ENCODE results near the gene PSMA8. TPM values are rescaled to one million over a fixed set of nuclear protein-coding genes. Genes with fewer than 3 reads are reported as not detected.
A peak's percentile ranks its signal among the peaks of the same experiment; 100 is the strongest.

The PSMA8 gene
- polyA plus RNA-seq, 1 of the 3 experiments (the other 2 are of a cell fraction), result not detected

DNA sequence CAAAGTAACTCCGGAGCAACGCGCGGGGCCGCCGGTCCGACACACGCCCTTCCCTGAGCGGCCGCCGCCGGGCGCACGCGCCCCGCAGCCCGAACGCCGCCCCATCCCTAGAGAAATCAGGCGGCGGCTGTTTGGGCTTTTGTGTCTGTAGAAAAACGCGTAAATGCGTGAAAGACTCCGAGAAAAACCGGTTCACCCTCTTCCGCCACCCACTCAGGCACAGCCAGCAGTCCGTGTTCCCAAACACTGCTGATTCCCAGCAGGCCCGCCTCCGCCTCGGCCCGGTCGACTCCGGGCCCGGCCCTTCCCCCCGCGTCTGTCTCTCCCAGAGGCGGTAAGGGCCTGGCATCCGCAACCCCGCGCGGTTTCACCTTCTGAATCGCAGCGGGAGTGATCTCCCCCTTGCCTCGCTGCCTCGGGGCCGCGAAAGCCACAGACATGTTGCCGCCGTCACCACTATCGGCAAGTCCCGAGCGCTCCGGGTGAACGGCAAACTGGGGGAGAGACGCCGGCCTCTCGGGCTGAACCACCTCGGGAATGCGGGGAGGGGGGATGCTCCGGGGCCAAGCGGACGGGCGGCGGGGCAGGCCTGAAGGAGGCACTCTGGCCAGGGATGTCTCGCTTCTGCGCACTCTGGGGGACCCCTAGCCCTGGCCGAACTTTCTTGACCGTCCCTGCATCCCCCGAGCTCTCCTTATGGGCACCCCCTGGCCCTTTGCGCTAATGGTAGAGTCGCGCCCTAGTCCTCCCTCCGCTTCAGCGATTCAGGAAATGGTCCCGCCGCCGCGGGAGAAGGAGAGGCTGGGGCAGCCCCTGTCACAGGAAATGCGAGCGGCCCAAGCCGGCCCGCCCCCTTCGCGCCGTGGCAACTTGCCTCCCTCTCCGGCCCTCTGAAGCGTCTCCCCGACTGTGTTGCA is 43.3 kb upstream of the PSMA8 start, which contains the start of gene SS18 (continued):
- 0 out of 2 replicates have a peak, but pooled peaks have one; percentile 54 for TF ChIP-seq REST (IDR thresholded peaks at IDR 0.05; ENCODE audit: low read depth, low read length)
- TF ChIP-seq FOSL2 (IDR thresholded peaks at IDR 0.05; ENCODE audit: borderline replicate concordance, low read depth), result no peak; the same call in 1 of the 2 replicates
- TF ChIP-seq GABPA (IDR thresholded peaks at IDR 0.05; ENCODE audit: low read depth), result peak; percentile 69
- no peak; the same call in 1 of the 2 replicates for TF ChIP-seq NFIC (IDR thresholded peaks at IDR 0.05; ENCODE audit: borderline replicate concordance)
- TF ChIP-seq YY1 (IDR thresholded peaks at IDR 0.05; ENCODE audit: low read depth), result peak; percentile 69
- no peak for TF ChIP-seq RFX5 (IDR thresholded peaks at IDR 0.05; ENCODE audit: low read length)
- TF ChIP-seq MXI1 (IDR thresholded peaks at IDR 0.05; ENCODE audit: low read depth, low read length), result peak; percentile 76
- TF ChIP-seq FOXJ3 (CRISPR knock-in tag; IDR thresholded peaks at IDR 0.05), result no peak
- TF ChIP-seq NRF1 (IDR thresholded peaks at IDR 0.05; ENCODE audit: low read depth, low read length), result peak; percentile 64
- TF ChIP-seq MEF2A (IDR thresholded peaks at IDR 0.05; ENCODE audit: borderline replicate concordance, low read depth), result no peak
- no peak for TF ChIP-seq RCOR1 (IDR thresholded peaks at IDR 0.05; ENCODE audit: low read length)

- no peaks in the 10 kb centered on the region for H3K9me2 ChIP-seq
- ChIA-PET CTCF (interaction anchor here (0.6 to 1.4 kb wide), 3 partner anchors 15 to 30 kb away, joined by 3 read pairs; no protein-coding TSS in a partner anchor), POLR2A (interaction anchor here (1.1 kb wide), 1 partner anchor 135 kb away, joined by 4 read pairs; the partner anchor contains the start of gene TAF4B)
- H3K27me3 ChIP-seq (ENCODE audit: insufficient read depth), result no peaks in the 10 kb centered on the region
- H2AFZ ChIP-seq (ENCODE audit: low read depth), result peak overlapping the region; percentile 88
- peaks cover 0 to 10% of the 10 kb centered on the region in 2 experiments; a peak in 1 of 4 replicates for H3K4me1 ChIP-seq (ENCODE audit: control insufficient read depth in 1 of 2, insufficient read depth in 2 of 2, low read depth in 1 of 2, low read length in 1 of 2)
- peaks cover 34% of the 10 kb centered on the region for H4K20me1 ChIP-seq (ENCODE audit: insufficient read depth)
- H3K27ac ChIP-seq (ENCODE audit: low read depth in 2 of 2, low read length in 1 of 2), result peak overlapping the region; percentile 97 to 99
- H3K4me2 ChIP-seq, result peak overlapping the region; percentile 75
- DNase-seq, result no peak
- TF ChIP-seq NFIC (IDR thresholded peaks at IDR 0.05; ENCODE audit: borderline replicate concordance), result no peak
- no peak for TF ChIP-seq GABPA (IDR thresholded peaks at IDR 0.05; ENCODE audit: low read depth)
- no peak for TF ChIP-seq RFX5 (IDR thresholded peaks at IDR 0.05; ENCODE audit: low read length)
- peak; percentile 64; the same call in 1 of the 2 replicates for TF ChIP-seq POLR2AphosphoS5 (IDR thresholded peaks at IDR 0.05; ENCODE audit: low read depth, low read length)
- TF ChIP-seq MXI1 (IDR thresholded peaks at IDR 0.05; ENCODE audit: low read depth, low read length), result peak; percentile 18
- peak; percentile 41; the same call in 1 of the 2 replicates for TF ChIP-seq NRF1 (IDR thresholded peaks at IDR 0.05; ENCODE audit: low read depth, low read length)
- no peak for TF ChIP-seq RAD21 (IDR thresholded peaks at IDR 0.05; ENCODE audit: low read length)
- TF ChIP-seq YY1 (IDR thresholded peaks at IDR 0.05; ENCODE audit: low read depth), result 0 out of 2 replicates have a peak, but pooled peaks have one; percentile 1
- TF ChIP-seq RCOR1 (IDR thresholded peaks at IDR 0.05; ENCODE audit: low read length), result no peak
- peak; percentile 61; the same call in 1 of the 2 replicates for TF ChIP-seq FOXM1 (IDR thresholded peaks at IDR 0.05; ENCODE audit: low read depth)
- WGBS (ENCODE audit: low lambda C conversion rate), result 3% methylated on average over 21 of the region's 29 CpGs
- no peaks in the 10 kb centered on the region for H3K9me3 ChIP-seq
- peak overlapping the region; percentile 95 to 96 for H3K4me3 ChIP-seq (ENCODE audit: low read depth in 2 of 2, low read length in 1 of 2)
- H3F3A ChIP-seq (replicated peaks; ENCODE audit: insufficient read depth), result peaks cover 3% of the 10 kb centered on the region
- H3K9ac ChIP-seq, result peak overlapping the region; percentile 97
- peaks cover 12 to 14% of the 10 kb centered on the region in 2 experiments for H3K36me3 ChIP-seq (replicated peaks in 1 of 2; ENCODE audit: control insufficient read depth in 1 of 2, insufficient read depth in 2 of 2, low read length in 1 of 2)
- peaks cover 42% of the 10 kb centered on the region for H3K79me2 ChIP-seq (ENCODE audit: insufficient read depth)
Measured at GRCh38 chr18:26091047-26091630, 42.5 kb upstream of the PSMA8 start.

Measured in SK-N-SH (cell line).